Measurements from ENCODE around the gene ZDHHC11B.

DNA sequence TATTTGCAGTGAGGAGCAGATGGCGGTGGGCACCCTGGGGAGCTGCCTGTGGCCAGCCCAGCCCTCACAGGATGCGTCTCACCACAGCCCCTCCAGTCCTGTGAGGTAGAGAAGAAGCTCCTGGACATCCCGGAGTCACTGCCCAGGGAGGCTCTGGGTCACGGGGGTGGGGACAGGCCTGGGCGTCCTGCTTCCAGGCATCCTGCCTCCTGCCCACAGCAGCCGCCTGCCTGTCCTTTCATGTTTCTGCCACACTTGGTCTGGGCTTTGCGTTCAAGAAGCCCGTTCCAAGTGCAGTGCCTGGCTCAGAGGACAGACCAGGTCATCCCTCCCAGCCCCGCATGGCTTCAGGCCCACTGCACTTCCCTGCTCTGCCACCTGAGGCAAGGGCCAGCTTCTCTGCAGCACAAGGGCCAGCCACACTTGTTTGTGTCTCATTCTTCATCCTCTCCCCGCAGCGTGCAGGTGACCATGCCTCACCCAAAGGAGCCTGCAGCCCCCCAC is 38.2 kb downstream of the ZDHHC11B start:
- TF ChIP-seq, protein P1, sequence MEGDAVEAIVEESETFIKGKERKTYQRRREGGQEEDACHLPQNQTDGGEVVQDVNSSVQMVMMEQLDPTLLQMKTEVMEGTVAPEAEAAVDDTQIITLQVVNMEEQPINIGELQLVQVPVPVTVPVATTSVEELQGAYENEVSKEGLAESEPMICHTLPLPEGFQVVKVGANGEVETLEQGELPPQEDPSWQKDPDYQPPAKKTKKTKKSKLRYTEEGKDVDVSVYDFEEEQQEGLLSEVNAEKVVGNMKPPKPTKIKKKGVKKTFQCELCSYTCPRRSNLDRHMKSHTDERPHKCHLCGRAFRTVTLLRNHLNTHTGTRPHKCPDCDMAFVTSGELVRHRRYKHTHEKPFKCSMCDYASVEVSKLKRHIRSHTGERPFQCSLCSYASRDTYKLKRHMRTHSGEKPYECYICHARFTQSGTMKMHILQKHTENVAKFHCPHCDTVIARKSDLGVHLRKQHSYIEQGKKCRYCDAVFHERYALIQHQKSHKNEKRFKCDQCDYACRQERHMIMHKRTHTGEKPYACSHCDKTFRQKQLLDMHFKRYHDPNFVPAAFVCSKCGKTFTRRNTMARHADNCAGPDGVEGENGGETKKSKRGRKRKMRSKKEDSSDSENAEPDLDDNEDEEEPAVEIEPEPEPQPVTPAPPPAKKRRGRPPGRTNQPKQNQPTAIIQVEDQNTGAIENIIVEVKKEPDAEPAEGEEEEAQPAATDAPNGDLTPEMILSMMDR (IDR thresholded peaks at IDR 0.05) = no peak
- no peak for TF ChIP-seq EZH2 (IDR thresholded peaks at IDR 0.05; ENCODE audit: borderline replicate concordance, insufficient read depth, low read depth, low read length, poor library complexity, severe bottlenecking)
